HG02981 (cell line): ENCODE measurements around the gene CCR1.
"Not testable (repeated sequence)": the region's sequence is repeated elsewhere in the genome, so short reads cannot be mapped to it uniquely, and the experiment has no call there.

ENCODE experiments used
- ATAC-seq: cut with Tn5 transposase; IDR thresholded peaks from one replicate; pipeline ENCODE4 v1.9.1; 2021; ENCODE audit warnings: mild to moderate bottlenecking, moderate library complexity; ENCODE audit not compliant: unreplicated experiment

Gene CCR1

DNA sequence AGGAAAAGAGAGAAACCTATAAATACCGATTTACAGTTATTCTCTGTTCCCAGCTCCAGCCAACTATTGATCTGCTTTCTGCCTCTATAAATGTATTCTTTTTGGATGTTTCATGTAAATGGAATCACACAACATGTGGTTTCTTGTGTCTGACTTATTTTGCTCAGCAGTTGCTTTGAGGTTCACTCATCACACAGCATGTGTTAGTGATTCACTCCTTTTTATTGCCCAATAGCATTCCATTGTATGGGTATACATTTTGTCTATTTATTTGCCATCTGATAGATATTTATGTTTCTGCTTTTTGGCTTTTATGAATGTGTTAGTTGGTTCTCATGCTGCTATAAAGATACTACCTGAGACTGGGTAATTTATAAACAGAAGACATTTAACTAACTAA is 23.6 kb downstream of the CCR1 start:
- no peak for ATAC-seq

DNA sequence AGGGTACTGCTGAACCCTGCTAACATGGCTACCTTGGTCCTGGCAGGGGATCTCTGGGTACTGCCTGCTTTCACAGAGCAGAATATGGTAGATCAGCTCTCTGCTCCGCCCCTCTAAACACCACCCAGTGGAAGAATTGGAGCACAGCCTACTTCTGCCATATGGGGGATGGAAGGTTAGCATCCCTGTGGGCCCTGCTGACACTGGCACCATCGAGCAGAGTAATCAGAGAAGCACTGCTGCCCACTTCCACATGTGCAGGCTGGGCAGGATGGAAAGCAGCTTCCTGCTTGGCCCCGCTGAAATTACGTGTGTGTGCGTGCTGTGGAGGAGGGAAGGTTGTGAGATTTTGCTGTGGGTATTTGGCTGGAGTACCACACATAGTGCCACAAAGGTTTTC is 24.8 kb downstream of the CCR1 start:
- ATAC-seq: no peak

DNA sequence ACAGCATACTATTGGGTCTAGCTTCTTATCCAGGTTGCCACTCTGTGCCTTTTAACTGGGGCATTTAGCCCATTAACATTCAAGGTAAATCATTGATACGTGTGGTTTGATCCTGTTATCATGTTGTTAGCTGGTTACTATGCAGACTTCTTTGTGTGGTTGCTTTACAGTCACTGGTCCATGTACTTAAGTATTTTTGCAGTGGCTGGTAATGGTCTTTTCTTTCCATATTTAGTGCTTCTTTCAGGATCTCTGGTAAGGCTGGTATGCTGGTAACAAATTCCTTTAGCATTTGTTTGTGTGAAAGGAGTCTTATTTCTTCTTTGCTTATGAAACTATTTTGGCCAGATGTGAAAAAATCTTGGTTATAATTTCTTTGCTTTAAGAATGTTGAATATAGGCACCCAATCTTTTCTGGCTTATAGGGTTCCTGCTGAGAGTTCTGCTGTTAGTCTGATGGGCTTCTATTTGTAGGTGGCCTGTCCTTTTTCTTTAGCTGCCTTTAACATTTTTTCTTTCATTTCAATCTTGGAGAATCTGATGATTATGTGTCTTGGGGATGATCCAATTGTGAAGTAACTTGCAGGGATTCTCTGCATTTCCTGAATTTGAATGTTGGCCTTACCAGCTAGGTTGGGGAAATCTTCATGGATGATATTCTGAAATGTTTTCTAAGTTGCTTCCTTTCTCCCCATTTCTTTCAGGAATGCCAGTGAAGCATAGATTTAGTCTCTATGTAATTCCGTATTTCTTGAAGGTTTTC is 39.3 kb downstream of the CCR1 start:
- ATAC-seq: no peak

DNA sequence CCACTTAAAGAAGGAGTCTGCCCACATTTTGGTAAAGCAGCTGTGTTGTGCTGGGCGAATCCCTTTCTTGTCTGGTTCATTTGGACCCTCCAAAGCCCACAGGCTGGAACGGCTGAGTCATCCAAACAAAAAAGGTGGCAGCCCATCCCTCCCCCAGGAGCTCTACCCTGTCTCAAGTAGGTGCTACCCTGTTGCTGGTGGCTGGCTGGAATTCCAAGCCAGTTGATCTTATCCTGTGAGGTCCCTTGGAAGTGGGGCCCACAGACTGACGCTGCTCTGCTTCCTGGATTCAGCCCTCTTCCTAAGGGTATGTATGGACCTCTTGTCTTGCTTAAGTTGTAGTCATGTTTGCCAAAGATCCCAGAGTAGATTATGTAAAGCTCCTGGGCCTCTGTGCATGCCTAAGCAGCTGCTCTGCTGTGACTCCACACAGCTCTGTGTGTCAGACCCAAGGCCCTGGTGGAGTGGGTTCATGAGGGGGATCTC is 44.5 kb downstream of the CCR1 start:
- no peak for ATAC-seq

DNA sequence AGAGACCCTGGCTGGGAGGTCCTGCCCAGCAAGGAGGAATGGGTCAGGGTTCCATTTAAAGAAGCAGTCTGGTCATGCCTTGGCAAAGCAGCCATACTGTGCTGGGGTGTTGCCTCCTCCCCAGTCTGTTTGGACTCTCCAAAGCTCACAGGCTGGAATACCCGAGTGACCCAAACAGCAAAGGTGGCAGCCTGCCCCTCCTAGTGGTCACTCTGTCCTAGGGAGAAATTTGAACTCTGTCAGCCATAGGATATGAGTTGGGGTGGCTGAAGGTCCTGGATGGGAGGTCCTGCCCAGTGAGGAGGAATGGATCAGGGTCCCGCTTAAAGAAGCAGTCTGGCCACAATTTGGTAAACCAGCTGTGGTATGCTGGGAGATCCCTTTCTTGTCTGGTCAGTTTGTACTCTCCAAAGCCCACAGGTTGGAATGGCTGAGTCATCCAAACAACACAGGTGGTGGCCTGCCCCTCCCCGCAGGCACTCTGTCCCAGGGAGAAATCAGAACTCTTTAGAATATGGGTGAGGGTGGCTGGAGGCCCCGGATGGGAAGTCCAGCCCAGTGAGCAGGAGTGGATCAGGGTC is 45.0 kb downstream of the CCR1 start:
- no peak for ATAC-seq

DNA sequence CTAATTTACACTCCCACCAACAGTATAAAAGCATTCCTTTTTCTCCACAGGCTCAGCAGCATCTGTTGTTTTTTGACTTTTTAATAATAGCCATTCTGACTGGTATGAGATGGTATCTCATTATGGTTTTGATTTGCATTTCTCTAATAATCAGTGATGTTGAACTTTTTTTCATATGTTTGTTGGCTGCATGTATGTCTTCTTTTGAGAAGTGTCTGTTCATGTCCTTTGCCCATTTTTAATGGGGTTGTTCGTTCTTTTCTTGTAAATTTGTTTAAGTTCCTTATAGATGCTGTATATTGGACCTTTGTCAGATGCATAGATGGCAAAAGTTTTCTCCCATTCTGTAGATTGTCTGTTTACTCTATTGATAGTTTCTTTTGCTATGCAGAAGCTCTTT is 50.4 kb downstream of the CCR1 start:
- ATAC-seq: not testable (repeated sequence)

DNA sequence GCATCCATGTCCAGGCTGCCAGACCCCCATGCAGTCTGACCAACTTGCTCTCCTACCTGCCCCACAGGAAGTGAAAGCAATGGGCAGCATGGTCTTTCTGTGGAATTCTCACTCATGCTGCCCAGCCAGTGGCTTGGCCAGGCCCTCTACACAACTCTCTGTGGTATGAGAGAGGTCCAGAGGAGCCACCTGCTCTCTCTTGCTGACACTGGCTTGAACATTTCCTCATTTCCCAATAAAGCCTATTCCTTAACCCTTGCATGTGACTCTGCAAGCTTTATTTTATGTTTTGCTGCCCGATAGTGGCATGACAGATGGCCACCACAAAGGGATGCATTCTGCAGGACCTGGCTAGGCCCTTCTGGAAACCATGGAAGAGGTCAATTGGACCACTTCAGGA is 53.8 kb downstream of the CCR1 start:
- no peak for ATAC-seq
